Type B pancreatic cell (in vitro differentiated cells): Measurements from ENCODE around the gene TMEM74B. TPM values are rescaled to one million over a fixed set of nuclear protein-coding genes. Genes with fewer than 3 reads are reported as not detected.

Experiments
- DNase-seq: peaks from one replicate; pipeline ENCODE4 v3.0.0; 2021; ENCODE audit warnings: mixed read lengths; ENCODE audit not compliant: unreplicated experiment; ENCODE audit errors: extremely low spot score
- H3K27ac Mint-ChIP-seq: 2 replicates; pipeline ENCODE4 v1.8.0; 2021; ENCODE audit warnings: mild to moderate bottlenecking, mixed read lengths
- H3K27me3 Mint-ChIP-seq: 2 replicates; pipeline ENCODE4 v1.8.0; 2021; ENCODE audit warnings: mixed read lengths
- H3K36me3 Mint-ChIP-seq: 2 replicates; pipeline ENCODE4 v1.8.0; 2021; ENCODE audit warnings: mixed read lengths
- H3K4me1 Mint-ChIP-seq: one replicate; pipeline ENCODE4 v1.8.0; 2021; ENCODE audit warnings: mixed read lengths; ENCODE audit not compliant: unreplicated experiment
- H3K4me3 Mint-ChIP-seq: 2 replicates; pipeline ENCODE4 v1.8.0; 2021; ENCODE audit warnings: mild to moderate bottlenecking, mixed read lengths
- H3K9me3 Mint-ChIP-seq: 2 replicates; pipeline ENCODE4 v1.8.0; 2021; ENCODE audit warnings: mixed read lengths
- total RNA-seq: library from RNA; stranded (reverse); gene quantifications from 2 replicates; pipeline ENCODE4 v1.2.1, GENCODE V29; 2021; ENCODE audit warnings: low replicate concordance
- TF ChIP-seq, protein P1 (sequence below): fragments of 200-600 bp; sonication (generic); conservative IDR thresholded peaks from 2 replicates; pipeline ENCODE4 v1.5.0; 2021; ENCODE audit warnings: antibody characterized with exemption, mild to moderate bottlenecking

The TMEM74B gene
- total RNA-seq, 1 donor from 2014 or later, result 12.0 TPM

DNA sequence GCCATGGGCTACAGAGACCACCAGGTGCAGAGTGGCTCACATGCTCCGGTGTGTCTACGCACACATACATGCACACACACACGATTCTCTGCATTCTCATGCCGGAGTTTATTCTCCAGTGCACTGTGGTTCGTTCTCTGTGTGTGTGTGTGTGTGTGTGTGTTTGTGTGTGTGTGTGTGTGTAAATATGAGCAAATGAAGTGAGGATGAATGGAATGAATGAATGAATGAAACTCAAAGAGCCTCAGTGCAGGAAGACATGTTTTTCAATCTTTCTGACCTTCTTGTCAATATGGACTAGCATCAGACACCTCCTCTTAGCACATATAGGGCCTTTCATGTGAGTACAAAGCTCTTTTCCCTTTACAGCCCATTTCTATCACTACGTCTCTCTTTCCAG is 1.6 kb downstream of the TMEM74B start:
- Mint-ChIP-seq H3K9me3 (no peaks in the 10 kb centered on the region), H3K27ac (no peak overlapping the region), H3K4me1 (no peaks in the 10 kb centered on the region), H3K36me3 (no peaks in the 10 kb centered on the region), H3K4me3 (peak overlapping the region; percentile 84), H3K27me3 (peaks cover 38% of the 10 kb centered on the region)
- DNase-seq, result no peak
- TF ChIP-seq, protein P1, sequence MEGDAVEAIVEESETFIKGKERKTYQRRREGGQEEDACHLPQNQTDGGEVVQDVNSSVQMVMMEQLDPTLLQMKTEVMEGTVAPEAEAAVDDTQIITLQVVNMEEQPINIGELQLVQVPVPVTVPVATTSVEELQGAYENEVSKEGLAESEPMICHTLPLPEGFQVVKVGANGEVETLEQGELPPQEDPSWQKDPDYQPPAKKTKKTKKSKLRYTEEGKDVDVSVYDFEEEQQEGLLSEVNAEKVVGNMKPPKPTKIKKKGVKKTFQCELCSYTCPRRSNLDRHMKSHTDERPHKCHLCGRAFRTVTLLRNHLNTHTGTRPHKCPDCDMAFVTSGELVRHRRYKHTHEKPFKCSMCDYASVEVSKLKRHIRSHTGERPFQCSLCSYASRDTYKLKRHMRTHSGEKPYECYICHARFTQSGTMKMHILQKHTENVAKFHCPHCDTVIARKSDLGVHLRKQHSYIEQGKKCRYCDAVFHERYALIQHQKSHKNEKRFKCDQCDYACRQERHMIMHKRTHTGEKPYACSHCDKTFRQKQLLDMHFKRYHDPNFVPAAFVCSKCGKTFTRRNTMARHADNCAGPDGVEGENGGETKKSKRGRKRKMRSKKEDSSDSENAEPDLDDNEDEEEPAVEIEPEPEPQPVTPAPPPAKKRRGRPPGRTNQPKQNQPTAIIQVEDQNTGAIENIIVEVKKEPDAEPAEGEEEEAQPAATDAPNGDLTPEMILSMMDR, result no peak

DNA sequence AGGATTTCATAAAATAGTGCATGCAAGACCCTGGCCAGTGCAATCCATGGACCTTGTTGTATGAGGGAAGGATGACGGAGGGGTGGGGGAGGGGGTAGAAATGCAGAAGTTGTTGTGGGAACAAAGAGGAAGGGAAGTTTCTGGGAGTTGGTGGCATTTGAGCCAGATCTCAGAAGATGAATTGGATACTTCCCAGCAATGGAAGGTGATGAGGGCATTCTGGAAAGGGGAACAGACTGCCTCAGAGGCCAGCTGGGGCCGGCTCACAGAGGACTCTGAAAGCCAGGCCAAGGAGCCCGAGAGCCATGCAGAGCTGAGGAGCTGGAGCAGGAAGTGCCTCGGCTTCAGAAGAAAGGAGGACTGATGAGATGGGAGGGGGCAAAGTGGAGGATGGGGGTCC is 2.7 kb downstream of the TMEM74B start:
- no peaks in the 10 kb centered on the region for H3K4me1 Mint-ChIP-seq
- H3K27me3 Mint-ChIP-seq, result peaks cover 38% of the 10 kb centered on the region
- no peak overlapping the region for H3K27ac Mint-ChIP-seq
- DNase-seq, result no peak
- no peaks in the 10 kb centered on the region for H3K36me3 Mint-ChIP-seq
- TF ChIP-seq, protein P1, result no peak
- H3K4me3 Mint-ChIP-seq, result peak overlapping the region; percentile 45
- H3K9me3 Mint-ChIP-seq, result no peaks in the 10 kb centered on the region

DNA sequence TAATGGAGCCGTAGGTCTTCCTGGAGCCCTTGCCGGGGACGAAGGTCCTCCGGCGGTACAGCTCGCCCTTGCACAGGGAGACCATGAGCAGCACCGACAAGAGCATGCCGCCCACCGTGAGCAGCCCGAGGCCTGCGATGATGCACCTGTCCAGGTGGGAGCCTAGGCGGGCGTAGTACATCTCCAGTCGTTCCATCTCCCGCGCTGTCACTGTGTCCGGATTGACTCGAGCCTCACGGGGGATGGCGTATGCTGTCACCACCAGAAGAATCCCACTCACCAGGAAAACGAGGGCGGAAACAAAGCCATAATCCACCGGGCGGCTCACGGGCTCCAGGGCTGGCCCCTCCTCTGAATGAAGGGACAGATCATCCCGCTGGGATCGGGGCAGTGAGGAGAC is 3.8 kb downstream of the TMEM74B start:
- no peak for DNase-seq
- Mint-ChIP-seq H3K9me3 (no peaks in the 10 kb centered on the region), H3K27me3 (peaks cover 33% of the 10 kb centered on the region), H3K4me3 (no peak overlapping the region), H3K36me3 (peaks cover 4% of the 10 kb centered on the region), H3K27ac (no peak overlapping the region), H3K4me1 (no peaks in the 10 kb centered on the region)
- TF ChIP-seq, protein P1, result no peak

DNA sequence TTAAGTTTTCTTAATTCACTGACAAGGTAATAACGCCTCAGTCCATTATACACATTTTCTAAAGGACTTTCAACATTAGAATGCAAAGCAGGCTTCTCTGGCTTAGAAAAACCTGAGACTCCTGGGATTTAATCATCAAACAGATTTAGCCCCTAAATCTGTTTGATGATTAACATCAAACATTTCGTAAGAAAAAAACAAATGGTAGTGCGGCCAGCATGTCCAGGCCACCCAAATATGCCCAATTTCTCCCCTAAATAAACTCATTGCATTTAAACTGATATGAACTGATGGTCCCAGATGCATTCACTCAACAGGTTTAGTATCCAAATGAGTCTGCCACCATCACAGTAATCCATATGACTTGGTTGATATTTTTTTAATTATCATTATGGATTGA is 6.2 kb downstream of the TMEM74B start:
- Mint-ChIP-seq H3K4me3 (no peak overlapping the region), H3K9me3 (no peaks in the 10 kb centered on the region), H3K27ac (no peak overlapping the region), H3K27me3 (peaks cover 18% of the 10 kb centered on the region), H3K4me1 (no peaks in the 10 kb centered on the region), H3K36me3 (peaks cover 7% of the 10 kb centered on the region)
- TF ChIP-seq, protein P1, result no peak
- no peak for DNase-seq

DNA sequence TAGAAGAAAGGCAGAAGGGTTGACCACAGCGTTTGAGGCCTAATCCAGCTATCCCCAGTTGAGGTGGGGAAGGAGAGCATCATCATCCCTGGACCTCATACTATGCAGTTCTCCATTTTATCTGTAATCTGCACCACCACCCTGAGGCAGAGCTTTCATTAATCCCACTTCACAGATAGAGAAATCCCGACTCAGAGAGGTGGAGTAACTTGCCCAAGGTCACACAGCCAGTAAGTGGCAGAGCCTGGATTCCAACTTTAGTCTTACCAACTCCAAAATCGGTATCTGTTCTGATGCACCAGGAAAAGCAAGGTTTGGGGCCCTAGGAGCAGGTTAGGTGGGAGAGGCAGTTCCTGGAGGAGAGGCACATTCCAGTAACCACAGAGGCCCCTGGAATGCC is 6.7 kb downstream of the TMEM74B start:
- H3K4me1 Mint-ChIP-seq, result no peaks in the 10 kb centered on the region
- TF ChIP-seq, protein P1, result no peak
- no peak for DNase-seq
- H3K27ac Mint-ChIP-seq, result no peak overlapping the region
- H3K9me3 Mint-ChIP-seq, result no peaks in the 10 kb centered on the region
- H3K27me3 Mint-ChIP-seq, result peaks cover 13% of the 10 kb centered on the region
- H3K36me3 Mint-ChIP-seq, result peaks cover 7% of the 10 kb centered on the region
- H3K4me3 Mint-ChIP-seq, result no peak overlapping the region

DNA sequence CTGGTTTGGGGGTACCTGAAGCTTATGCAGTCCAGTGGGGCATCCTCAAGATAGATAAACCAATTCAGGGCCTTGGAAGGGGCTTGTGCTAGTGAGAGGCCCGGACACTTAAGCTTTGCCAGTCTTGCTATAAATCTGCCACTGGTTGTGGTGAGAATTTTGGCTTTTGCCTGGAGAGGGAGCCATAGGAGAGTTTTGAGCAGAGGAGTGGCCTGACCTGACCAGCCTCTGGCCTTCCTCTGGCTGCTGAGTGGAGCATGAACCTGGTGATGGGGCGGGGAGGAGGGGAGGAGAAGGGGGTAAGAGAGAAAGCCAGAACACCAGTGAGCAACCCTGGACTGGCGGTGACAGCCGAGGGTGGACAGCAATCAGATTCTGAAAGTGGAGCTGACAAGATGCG is 7.1 kb downstream of the TMEM74B start:
- no peak for DNase-seq
- TF ChIP-seq, protein P1, result no peak
- H3K9me3 Mint-ChIP-seq, result no peaks in the 10 kb centered on the region
- peaks cover 7% of the 10 kb centered on the region for H3K36me3 Mint-ChIP-seq
- H3K27me3 Mint-ChIP-seq, result peaks cover 9% of the 10 kb centered on the region
- H3K27ac Mint-ChIP-seq, result no peak overlapping the region
- H3K4me1 Mint-ChIP-seq, result no peaks in the 10 kb centered on the region
- no peak overlapping the region for H3K4me3 Mint-ChIP-seq
